Vagina (tissue), 2 donors: ENCODE measurements around the gene RBM42. TPM values are rescaled to one million over a fixed set of nuclear protein-coding genes. Genes with fewer than 3 reads are reported as not detected.

Source experiments
- DNase-seq, 2 donors: peaks; one replicate each; pipeline ENCODE4 v3.0.0-alpha.2; 2017; ENCODE audit errors: extremely low spot score in 2 of 2
- H3K27ac ChIP-seq: fragments of 200-600 bp; sonication (generic); one replicate; pipeline ENCODE4 v1.5.1; 2019
- H3K27me3 ChIP-seq: fragments of 200-600 bp; sonication (generic); one replicate; pipeline ENCODE4 v1.5.1; 2019
- H3K36me3 ChIP-seq, 2 donors: fragments of 200-600 bp; sonication (generic); one replicate each; pipeline ENCODE4 v1.5.1; 2017 to 2019
- H3K4me1 ChIP-seq: fragments of 200-600 bp; sonication (generic); one replicate; pipeline ENCODE4 v1.5.1; 2019
- H3K4me3 ChIP-seq, 2 donors: fragments of 200-600 bp; sonication (generic); 1 replicate in 1 of 2; 2 replicates in 1 of 2; pipeline ENCODE4 v1.5.1; 2016 to 2019
- H3K9me3 ChIP-seq: fragments of 200-600 bp; sonication (generic); one replicate; pipeline ENCODE4 v1.5.1; 2019
- CTCF ChIP-seq, 3 experiments: fragments of 450-650 bp in 2 of 3; fragments of 200-600 bp in 1 of 3; sonication (generic) in 1 of 3; IDR thresholded peaks; one replicate each; pipeline ENCODE4 v1.5.1; 2017 to 2019; ENCODE audit warnings: antibody characterized with exemption in 3 of 3, mild to moderate bottlenecking in 2 of 3, moderate library complexity in 2 of 3
- POLR2A ChIP-seq, 2 donors: fragments of 450-650 bp; IDR thresholded peaks; one replicate each; pipeline ENCODE4 v1.6.1; 2017; ENCODE audit warnings: antibody characterized with exemption in 2 of 2, mild to moderate bottlenecking in 2 of 2, moderate library complexity in 2 of 2
- POLR2AphosphoS5 ChIP-seq, 2 donors: sonication (generic); formaldehyde crosslinking; IDR thresholded peaks; one replicate each; pipeline ENCODE4 v1.9.0; 2017; ENCODE audit warnings: antibody characterized with exemption in 2 of 2, mild to moderate bottlenecking in 2 of 2, low read depth in 1 of 2; ENCODE audit not compliant: insufficient read depth in 1 of 2
- intact Hi-C: fragments of 100-400 bp; cut with DNase I; formaldehyde crosslinking; loops from one replicate; pipeline ENCODE4 v1.15.1; 2023
- total RNA-seq: library from RNA; depleted of rRNA; stranded (reverse); fragments of >200 nt; gene quantifications from one replicate; pipeline ENCODE4 v1.2.3, GENCODE V29; 2016

The RBM42 gene, protein sequence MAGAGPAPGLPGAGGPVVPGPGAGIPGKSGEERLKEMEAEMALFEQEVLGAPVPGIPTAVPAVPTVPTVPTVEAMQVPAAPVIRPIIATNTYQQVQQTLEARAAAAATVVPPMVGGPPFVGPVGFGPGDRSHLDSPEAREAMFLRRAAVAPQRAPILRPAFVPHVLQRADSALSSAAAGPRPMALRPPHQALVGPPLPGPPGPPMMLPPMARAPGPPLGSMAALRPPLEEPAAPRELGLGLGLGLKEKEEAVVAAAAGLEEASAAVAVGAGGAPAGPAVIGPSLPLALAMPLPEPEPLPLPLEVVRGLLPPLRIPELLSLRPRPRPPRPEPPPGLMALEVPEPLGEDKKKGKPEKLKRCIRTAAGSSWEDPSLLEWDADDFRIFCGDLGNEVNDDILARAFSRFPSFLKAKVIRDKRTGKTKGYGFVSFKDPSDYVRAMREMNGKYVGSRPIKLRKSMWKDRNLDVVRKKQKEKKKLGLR
- 54.3 TPM for total RNA-seq

GRCh38 chr19:35628565-35629331 lies at the start of gene RBM42:
Gene RBM42 (plus strand): TSS chr19:35629036. CDS start chr19:35629154, 118 bp downstream.
- TF ChIP-seq POLR2A (IDR thresholded peaks at IDR 0.05) (peak in 1 of 2 donors; percentile 43), CTCF (IDR thresholded peaks at IDR 0.05) (no peak), POLR2AphosphoS5 (IDR thresholded peaks at IDR 0.05; ENCODE audit: insufficient read depth in 1 of 2, low read depth in 1 of 2) (peak; percentile 93 to 96)
- intact Hi-C loops, result no loop called here
- H3K27ac ChIP-seq, result peak within 1 kb of the TSS; percentile 88
- H3K4me3 ChIP-seq, result peak within 1 kb of the TSS; percentile 80 to 84
- no peaks in the 10 kb centered on the region for H3K9me3 ChIP-seq
- peak; percentile 98 to 99 for DNase-seq
- H3K36me3 ChIP-seq, result peaks cover 0 to 36% of the 10 kb centered on the region in 2 donors
- H3K4me1 ChIP-seq, result peaks cover 23% of the 10 kb centered on the region
- H3K27me3 ChIP-seq, result no peaks in the 10 kb centered on the region

DNA sequence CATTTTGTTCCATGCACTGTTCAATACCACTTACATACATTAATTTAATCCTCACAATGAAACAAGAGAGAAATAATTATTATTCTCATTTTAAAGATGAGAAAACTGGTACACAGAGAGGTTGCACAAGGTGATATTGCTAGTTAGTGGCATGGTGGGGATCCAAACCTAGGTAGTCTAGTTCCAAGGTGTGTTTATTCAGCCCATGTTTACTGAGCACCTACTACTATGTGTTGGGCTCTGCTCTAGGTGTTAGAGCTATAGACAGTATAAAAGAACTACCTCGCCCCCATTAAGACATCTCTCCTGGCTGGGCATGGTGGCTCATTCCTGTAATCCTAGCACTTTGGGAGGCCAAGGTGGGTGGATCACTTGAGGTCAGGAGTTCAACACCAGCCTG lies 46.1 kb upstream of the RBM42 start:
- TF ChIP-seq CTCF (IDR thresholded peaks at IDR 0.05) (no peak), POLR2AphosphoS5 (IDR thresholded peaks at IDR 0.05; ENCODE audit: insufficient read depth in 1 of 2, low read depth in 1 of 2) (no peak), POLR2A (IDR thresholded peaks at IDR 0.05) (no peak)
- no peak for DNase-seq
- Histone ChIP-seq H3K9me3 (no peaks in the 10 kb centered on the region), H3K27me3 (no peaks in the 10 kb centered on the region), H3K27ac (no peak overlapping the region), H3K4me1 (no peaks in the 10 kb centered on the region), H3K4me3 (no peak overlapping the region), H3K36me3 (no peaks in the 10 kb centered on the region)
- intact Hi-C loops, result no loop called here

DNA sequence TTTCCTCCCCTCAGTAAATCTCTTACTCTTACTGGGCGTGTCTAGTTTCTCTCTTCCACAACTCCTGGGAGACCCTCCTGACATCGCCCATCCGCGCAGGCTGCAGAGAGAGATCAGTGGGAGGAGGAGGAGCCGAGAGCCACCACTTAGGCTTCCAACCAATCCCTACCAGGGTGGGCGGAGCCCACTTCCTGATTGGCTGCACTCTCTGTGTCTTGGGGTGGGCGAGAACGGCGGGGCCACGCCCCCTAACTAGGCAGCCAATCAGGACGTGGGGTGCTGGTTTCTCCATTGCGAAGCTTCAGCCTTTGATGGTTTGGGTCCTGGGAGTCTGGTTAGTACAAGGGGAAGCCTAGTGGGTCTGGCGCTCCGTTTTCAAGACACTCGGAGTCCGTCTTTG lies 43.0 kb upstream of the RBM42 start, which contains the start of gene PMIS2:
Gene PMIS2, plus strand, starts transcription at position 326 of the 400 bp plus-strand sequence. CDS start 87 bp downstream, outside the sequence.
- Histone ChIP-seq H3K9me3 (no peaks in the 10 kb centered on the region), H3K36me3 (no peaks in the 10 kb centered on the region), H3K4me1 (no peaks in the 10 kb centered on the region), H3K27ac (no peak within 1 kb of the TSS), H3K27me3 (no peaks in the 10 kb centered on the region), H3K4me3 (no peak within 1 kb of the TSS)
- intact Hi-C loops, result no loop called here
- DNase-seq, result no peak
- TF ChIP-seq POLR2A (IDR thresholded peaks at IDR 0.05) (no peak), POLR2AphosphoS5 (IDR thresholded peaks at IDR 0.05; ENCODE audit: insufficient read depth in 1 of 2, low read depth in 1 of 2) (no peak)

GRCh38 chr19:35587321-35587720 lies 41.5 kb upstream of the RBM42 start:
- Histone ChIP-seq H3K27ac (no peak overlapping the region), H3K4me1 (no peaks in the 10 kb centered on the region), H3K36me3 (no peaks in the 10 kb centered on the region), H3K27me3 (no peaks in the 10 kb centered on the region), H3K4me3 (no peak overlapping the region), H3K9me3 (no peaks in the 10 kb centered on the region)
- intact Hi-C loops, result no loop called here
- no peak for DNase-seq
- TF ChIP-seq POLR2A (IDR thresholded peaks at IDR 0.05) (no peak), CTCF (IDR thresholded peaks at IDR 0.05) (no peak), POLR2AphosphoS5 (IDR thresholded peaks at IDR 0.05; ENCODE audit: insufficient read depth in 1 of 2, low read depth in 1 of 2) (no peak)

GRCh38 chr19:35590875-35591274 lies 38.0 kb upstream of the RBM42 start:
- no peaks in the 10 kb centered on the region for H3K9me3 ChIP-seq
- H3K4me3 ChIP-seq, result no peak overlapping the region
- no peaks in the 10 kb centered on the region for H3K36me3 ChIP-seq
- no peaks in the 10 kb centered on the region for H3K4me1 ChIP-seq
- no peak for TF ChIP-seq CTCF (IDR thresholded peaks at IDR 0.05)
- TF ChIP-seq POLR2A (IDR thresholded peaks at IDR 0.05), result no peak
- no peak overlapping the region for H3K27ac ChIP-seq
- no peaks in the 10 kb centered on the region for H3K27me3 ChIP-seq
- intact Hi-C loops, result no loop called here
- no peak for DNase-seq
